ENCODE data around the gene LRCH1.
A peak's percentile ranks its signal among the peaks of the same experiment; 100 is the strongest.

LRCH1 gene

GRCh38 chr13:46662690-46663089 lies 109.7 kb downstream of the LRCH1 start:
- no peaks in the 10 kb centered on the region for H3K36me3 ChIP-seq (ENCODE audit: control insufficient read depth, insufficient read depth, low read length, severe bottlenecking)
- no peak overlapping the region for H3K9ac ChIP-seq (ENCODE audit: low read length)
- no peak overlapping the region for H3K4me3 ChIP-seq (ENCODE audit: low read length)
- no peaks in the 10 kb centered on the region for H3K27me3 ChIP-seq (replicated peaks; ENCODE audit: control insufficient read depth, insufficient read depth, low read length)
- DNase-seq (ENCODE audit: low read depth), result no peak
- H3K9me3 ChIP-seq (ENCODE audit: control insufficient read depth, low read length), result no peaks in the 10 kb centered on the region
- peaks cover 1% of the 10 kb centered on the region for H3K4me1 ChIP-seq (ENCODE audit: control insufficient read depth, insufficient read depth, low read length)

DNA sequence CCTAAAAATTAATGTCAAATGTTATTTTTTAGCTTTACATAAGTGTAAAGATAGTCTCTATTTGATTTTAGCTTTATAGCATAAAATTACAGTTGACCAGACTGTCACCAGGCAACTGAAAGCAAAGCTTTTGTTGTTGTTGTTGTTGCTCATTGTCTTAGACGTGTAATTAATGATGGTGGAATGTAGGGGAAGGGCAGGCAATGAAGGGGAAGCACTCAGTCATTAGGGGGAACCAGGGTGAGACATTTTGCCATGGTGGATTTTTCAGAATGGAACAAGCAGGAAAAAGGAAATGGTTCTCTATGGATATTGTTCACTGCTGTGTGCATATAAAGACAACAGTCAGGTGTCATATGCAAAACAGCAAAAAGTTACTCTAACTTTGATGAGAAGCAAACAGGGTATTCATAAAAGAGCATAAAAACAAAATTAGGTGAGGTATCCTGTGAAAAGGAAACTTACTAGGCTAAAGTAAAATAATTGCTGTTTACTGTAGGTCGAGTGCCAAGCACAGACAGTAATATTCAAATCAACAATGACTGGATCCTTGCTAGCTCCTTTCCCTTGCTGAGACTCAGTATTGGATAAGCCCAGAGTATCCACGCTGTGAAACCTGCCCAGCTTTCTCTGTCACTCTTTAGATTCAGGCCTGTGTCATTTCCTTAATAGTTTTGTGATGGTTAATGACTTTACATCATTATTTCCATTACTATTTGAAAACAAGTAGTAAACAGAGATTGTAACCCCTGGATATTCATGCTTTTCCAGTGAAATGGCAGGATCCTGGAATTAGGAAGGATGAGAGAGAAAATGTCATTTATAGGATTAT lies 110.5 kb downstream of the LRCH1 start:
- no peaks in the 10 kb centered on the region for H3K36me3 ChIP-seq (ENCODE audit: control insufficient read depth, insufficient read depth, low read length, severe bottlenecking)
- no peak overlapping the region for H3K4me3 ChIP-seq (ENCODE audit: low read length)
- DNase-seq (ENCODE audit: low read depth), result no peak
- peaks cover 9% of the 10 kb centered on the region for H3K4me1 ChIP-seq (ENCODE audit: control insufficient read depth, insufficient read depth, low read length)
- no peak overlapping the region for H3K9ac ChIP-seq (ENCODE audit: low read length)
- no peaks in the 10 kb centered on the region for H3K27me3 ChIP-seq (replicated peaks; ENCODE audit: control insufficient read depth, insufficient read depth, low read length)
- H3K9me3 ChIP-seq (ENCODE audit: control insufficient read depth, low read length), result no peaks in the 10 kb centered on the region

- DNase-seq (ENCODE audit: low read depth), result no peak
- no peak overlapping the region for H3K9ac ChIP-seq (ENCODE audit: low read length)
- no peaks in the 10 kb centered on the region for H3K36me3 ChIP-seq (ENCODE audit: control insufficient read depth, insufficient read depth, low read length, severe bottlenecking)
- no peaks in the 10 kb centered on the region for H3K9me3 ChIP-seq (ENCODE audit: control insufficient read depth, low read length)
- no peaks in the 10 kb centered on the region for H3K27me3 ChIP-seq (replicated peaks; ENCODE audit: control insufficient read depth, insufficient read depth, low read length)
- H3K4me1 ChIP-seq (ENCODE audit: control insufficient read depth, insufficient read depth, low read length), result peaks cover 9% of the 10 kb centered on the region
- no peak overlapping the region for H3K4me3 ChIP-seq (ENCODE audit: low read length)
Observed at GRCh38 chr13:46664195-46664594, 111.2 kb downstream of the LRCH1 start.

GRCh38 chr13:46665248-46665632 lies 112.3 kb downstream of the LRCH1 start:
- DNase-seq (ENCODE audit: low read depth), result peak; percentile 47
- Histone ChIP-seq H3K4me1 (ENCODE audit: control insufficient read depth, insufficient read depth, low read length) (peaks cover 9% of the 10 kb centered on the region), H3K9me3 (ENCODE audit: control insufficient read depth, low read length) (no peaks in the 10 kb centered on the region), H3K9ac (ENCODE audit: low read length) (no peak overlapping the region), H3K27me3 (replicated peaks; ENCODE audit: control insufficient read depth, insufficient read depth, low read length) (no peaks in the 10 kb centered on the region), H3K4me3 (ENCODE audit: low read length) (no peak overlapping the region), H3K36me3 (ENCODE audit: control insufficient read depth, insufficient read depth, low read length, severe bottlenecking) (no peaks in the 10 kb centered on the region)

DNA sequence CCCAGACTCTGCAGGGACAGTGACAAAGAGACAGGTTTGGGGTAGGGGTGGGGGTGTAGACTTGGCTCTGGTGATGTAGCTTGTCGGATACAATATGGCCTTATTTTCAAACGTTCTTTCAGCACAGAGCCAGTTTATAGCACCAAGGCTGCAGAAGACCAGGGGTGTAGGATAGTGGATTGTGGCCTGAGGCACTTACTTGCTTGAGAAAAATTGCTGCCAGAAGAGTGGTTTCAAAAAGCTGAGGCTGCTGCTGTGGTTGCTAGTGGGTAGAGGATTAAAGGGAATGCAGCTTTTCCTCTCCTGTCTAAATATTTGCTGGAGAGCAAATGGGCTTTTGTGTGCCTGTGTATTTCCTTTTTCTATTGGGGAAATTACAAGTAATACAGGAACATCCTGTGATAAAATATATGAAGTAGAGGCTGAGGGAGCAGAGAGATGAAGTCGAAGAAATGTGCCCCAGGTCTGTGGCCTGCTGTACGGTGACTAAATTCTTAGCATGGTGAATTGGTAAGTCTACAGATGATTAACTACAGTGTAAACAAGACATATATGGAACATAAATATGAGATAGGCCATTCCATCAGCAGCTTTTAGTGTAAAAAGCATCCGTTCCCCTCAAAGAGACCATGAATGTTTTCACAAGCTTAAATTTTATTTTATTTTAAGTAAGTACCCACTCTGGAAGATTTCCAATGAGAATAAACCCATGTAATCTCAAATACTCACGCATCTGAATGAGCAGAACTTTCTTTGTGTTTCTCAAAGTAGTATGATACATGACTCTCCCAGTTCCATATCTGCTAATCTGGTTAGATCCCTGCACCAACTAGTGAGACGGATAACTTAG lies 112.9 kb downstream of the LRCH1 start:
- no peaks in the 10 kb centered on the region for H3K36me3 ChIP-seq (ENCODE audit: control insufficient read depth, insufficient read depth, low read length, severe bottlenecking)
- H3K4me1 ChIP-seq (ENCODE audit: control insufficient read depth, insufficient read depth, low read length), result peaks cover 9% of the 10 kb centered on the region
- no peaks in the 10 kb centered on the region for H3K9me3 ChIP-seq (ENCODE audit: control insufficient read depth, low read length)
- peak; percentile 58 for DNase-seq (ENCODE audit: low read depth)
- H3K4me3 ChIP-seq (ENCODE audit: low read length), result no peak overlapping the region
- H3K27me3 ChIP-seq (replicated peaks; ENCODE audit: control insufficient read depth, insufficient read depth, low read length), result no peaks in the 10 kb centered on the region
- H3K9ac ChIP-seq (ENCODE audit: low read length), result no peak overlapping the region

GRCh38 chr13:46666727-46667456 lies 113.9 kb downstream of the LRCH1 start:
- no peak for DNase-seq (ENCODE audit: low read depth)
- Histone ChIP-seq H3K9ac (ENCODE audit: low read length) (no peak overlapping the region), H3K4me1 (ENCODE audit: control insufficient read depth, insufficient read depth, low read length) (peaks cover 9% of the 10 kb centered on the region), H3K4me3 (ENCODE audit: low read length) (no peak overlapping the region), H3K36me3 (ENCODE audit: control insufficient read depth, insufficient read depth, low read length, severe bottlenecking) (no peaks in the 10 kb centered on the region), H3K27me3 (replicated peaks; ENCODE audit: control insufficient read depth, insufficient read depth, low read length) (no peaks in the 10 kb centered on the region), H3K9me3 (ENCODE audit: control insufficient read depth, low read length) (no peaks in the 10 kb centered on the region)

GRCh38 chr13:46667687-46668281 lies 114.8 kb downstream of the LRCH1 start:
- peak overlapping the region; percentile 75 for H3K4me3 ChIP-seq (ENCODE audit: low read length)
- H3K4me1 ChIP-seq (ENCODE audit: control insufficient read depth, insufficient read depth, low read length), result peaks cover 9% of the 10 kb centered on the region
- H3K9me3 ChIP-seq (ENCODE audit: control insufficient read depth, low read length), result no peaks in the 10 kb centered on the region
- no peaks in the 10 kb centered on the region for H3K27me3 ChIP-seq (replicated peaks; ENCODE audit: control insufficient read depth, insufficient read depth, low read length)
- peak overlapping the region; percentile 70 for H3K9ac ChIP-seq (ENCODE audit: low read length)
- DNase-seq (ENCODE audit: low read depth), result no peak
- no peaks in the 10 kb centered on the region for H3K36me3 ChIP-seq (ENCODE audit: control insufficient read depth, insufficient read depth, low read length, severe bottlenecking)

- no peaks in the 10 kb centered on the region for H3K9me3 ChIP-seq (ENCODE audit: control insufficient read depth, low read length)
Observed at GRCh38 chr13:46668302-46668720, 115.3 kb downstream of the LRCH1 start.

DNA sequence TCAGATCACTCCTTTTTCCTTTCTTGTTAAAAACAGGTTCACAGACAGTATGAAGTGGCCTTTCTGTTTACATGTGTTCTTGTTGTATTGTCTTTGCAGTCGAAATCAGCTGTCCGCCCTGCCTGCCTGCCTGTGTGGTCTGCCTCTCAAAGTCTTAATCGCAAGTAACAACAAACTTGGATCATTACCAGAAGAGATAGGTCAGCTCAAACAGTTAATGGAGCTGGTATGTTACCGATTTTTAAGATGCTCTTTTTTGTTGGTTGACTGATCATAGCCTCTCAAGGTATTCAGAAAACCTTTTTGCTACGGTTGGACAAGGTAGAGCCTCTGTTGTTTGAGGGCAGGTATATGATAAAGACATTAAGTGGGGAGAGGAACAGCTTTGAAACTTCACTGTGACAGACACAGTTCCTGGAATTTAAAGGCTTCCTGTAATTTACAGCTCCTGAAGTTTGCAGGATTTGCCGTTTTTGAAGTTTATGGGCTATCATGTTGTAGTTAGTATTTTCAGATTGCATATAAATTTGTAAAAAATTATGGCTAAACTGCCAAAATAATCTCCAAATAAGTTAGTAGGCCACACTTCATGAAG lies 116.1 kb downstream of the LRCH1 start:
- H3K36me3 ChIP-seq (ENCODE audit: control insufficient read depth, insufficient read depth, low read length, severe bottlenecking), result no peaks in the 10 kb centered on the region
- DNase-seq (ENCODE audit: low read depth), result no peak

More at GRCh38 chr13:46668302-46668720, 115.3 kb downstream of the LRCH1 start:
- Histone ChIP-seq H3K36me3 (ENCODE audit: control insufficient read depth, insufficient read depth, low read length, severe bottlenecking) (no peaks in the 10 kb centered on the region), H3K9ac (ENCODE audit: low read length) (peak overlapping the region; percentile 70), H3K4me1 (ENCODE audit: control insufficient read depth, insufficient read depth, low read length) (peaks cover 9% of the 10 kb centered on the region), H3K27me3 (replicated peaks; ENCODE audit: control insufficient read depth, insufficient read depth, low read length) (no peaks in the 10 kb centered on the region), H3K4me3 (ENCODE audit: low read length) (peak overlapping the region; percentile 75)
- peak; percentile 82 for DNase-seq (ENCODE audit: low read depth)

GRCh38 chr13:46672338-46673090 lies 119.5 kb downstream of the LRCH1 start:
- Histone ChIP-seq H3K36me3 (ENCODE audit: control insufficient read depth, insufficient read depth, low read length, severe bottlenecking) (no peaks in the 10 kb centered on the region), H3K4me3 (ENCODE audit: low read length) (no peak overlapping the region), H3K9ac (ENCODE audit: low read length) (no peak overlapping the region), H3K4me1 (ENCODE audit: control insufficient read depth, insufficient read depth, low read length) (peaks cover 9% of the 10 kb centered on the region), H3K27me3 (replicated peaks; ENCODE audit: control insufficient read depth, insufficient read depth, low read length) (no peaks in the 10 kb centered on the region), H3K9me3 (ENCODE audit: control insufficient read depth, low read length) (no peaks in the 10 kb centered on the region)
- no peak for DNase-seq (ENCODE audit: low read depth)

More for the DNA sequence above, 116.1 kb downstream of the LRCH1 start:
- H3K9ac ChIP-seq (ENCODE audit: low read length), result no peak overlapping the region
- H3K9me3 ChIP-seq (ENCODE audit: control insufficient read depth, low read length), result no peaks in the 10 kb centered on the region
- peaks cover 9% of the 10 kb centered on the region for H3K4me1 ChIP-seq (ENCODE audit: control insufficient read depth, insufficient read depth, low read length)
- H3K4me3 ChIP-seq (ENCODE audit: low read length), result no peak overlapping the region
- H3K27me3 ChIP-seq (replicated peaks; ENCODE audit: control insufficient read depth, insufficient read depth, low read length), result no peaks in the 10 kb centered on the region
